ENCODE results near the gene CLOCK.

CLOCK gene

GRCh38 chr4:55382488-55383003 lies 164.2 kb downstream of the CLOCK start:
- TF ChIP-seq POLR2A (IDR thresholded peaks at IDR 0.05; ENCODE audit: low read length) (no peak), GATA1 (IDR thresholded peaks at IDR 0.05; ENCODE audit: low read depth, low read length) (no peak)
- peak; percentile 31 to 53 for DNase-seq

GRCh38 chr4:55381502-55381901 lies 165.2 kb downstream of the CLOCK start:
- TF ChIP-seq GATA1 (IDR thresholded peaks at IDR 0.05; ENCODE audit: low read depth, low read length) (no peak), POLR2A (IDR thresholded peaks at IDR 0.05; ENCODE audit: low read length) (no peak)
- peak in 1 of 2 experiments; percentile 27 for DNase-seq

GRCh38 chr4:55380576-55380975 lies 166.1 kb downstream of the CLOCK start:
- DNase-seq, result no peak
- TF ChIP-seq GATA1 (IDR thresholded peaks at IDR 0.05; ENCODE audit: low read depth, low read length) (no peak), POLR2A (IDR thresholded peaks at IDR 0.05; ENCODE audit: low read length) (no peak)

- DNase-seq, result peak; percentile 50 to 76
- no peak for TF ChIP-seq POLR2A (IDR thresholded peaks at IDR 0.05; ENCODE audit: low read length)
- TF ChIP-seq GATA1 (IDR thresholded peaks at IDR 0.05; ENCODE audit: low read depth, low read length), result no peak
Observed at GRCh38 chr4:55378617-55379467, 167.9 kb downstream of the CLOCK start.

Data from erythroblast (primary cell).